PC-3 (cell line): ENCODE measurements around the gene BIRC6. TPM values are rescaled to one million over a fixed set of nuclear protein-coding genes. Genes with fewer than 3 reads are reported as not detected.

Source experiments
- ATAC-seq: fragments of 200-7000 bp; cut with Tn5 transposase; 2 replicates; pipeline ENCODE4 v1.9.1; 2020; ENCODE audit warnings: mild to moderate bottlenecking, moderate library complexity
- BruUV-seq: library from RNA; stranded (reverse); fragments of 400-500 nt; replicated peaks from 2 replicates; lab custom pipeline; 2021; lab: Mats Ljungman, UMichigan
- CTCF ChIA-PET: fragments of 300-600 bp; sonication (Branson Sonifier 250); formaldehyde crosslinking; loops from one replicate; lab custom pipeline; 2022; ENCODE audit warnings: antibody characterized with exemption; lab: Charles Lee
- POLR2A ChIA-PET: fragments of 300-600 bp; sonication (Branson Sonifier 250); formaldehyde crosslinking; loops from one replicate; lab custom pipeline; 2022; ENCODE audit warnings: antibody characterized with exemption; ENCODE audit not compliant: unreplicated experiment; lab: Charles Lee
- DNase-seq: peaks from one replicate; pipeline ENCODE4 v3.0.0-alpha.2; 2015
- H2AFZ ChIP-seq: fragments of 300-600 bp; sonication (generic); 2 replicates; pipeline ENCODE4 v1.6.0; 2016; ENCODE audit warnings: antibody characterized with exemption, low read length
- H3F3A ChIP-seq: fragments of 300-600 bp; sonication (generic); one replicate; pipeline ENCODE4 v1.6.0; 2017; ENCODE audit warnings: antibody characterized with exemption, low read length, control low read depth, mild to moderate bottlenecking; ENCODE audit not compliant: unreplicated experiment
- H3K27ac ChIP-seq: fragments of 300-600 bp; sonication (generic); 2 replicates; pipeline ENCODE4 v1.5.1; 2016; ENCODE audit warnings: mild to moderate bottlenecking, low read length
- H3K27me3 ChIP-seq: fragments of 300-600 bp; sonication (generic); 2 replicates; pipeline ENCODE4 v1.6.1; 2016; ENCODE audit warnings: low read length, mixed read lengths
- H3K36me3 ChIP-seq: fragments of 300-600 bp; sonication (generic); 2 replicates; pipeline ENCODE4 v1.6.1; 2016; ENCODE audit warnings: low read depth, mixed run types, low read length, mixed read lengths
- H3K4me1 ChIP-seq: fragments of 300-600 bp; sonication (generic); 2 replicates; pipeline ENCODE4 v1.5.1; 2016; ENCODE audit warnings: low read length; ENCODE audit not compliant: insufficient read depth
- H3K4me2 ChIP-seq: fragments of 300-600 bp; sonication (generic); 2 replicates; pipeline ENCODE4 v1.6.0; 2016; ENCODE audit warnings: low read length
- H3K4me3 ChIP-seq: fragments of 300-600 bp; sonication (generic); 2 replicates; pipeline ENCODE4 v1.5.1; 2016; ENCODE audit warnings: mild to moderate bottlenecking, low read length, mixed read lengths
- H3K79me2 ChIP-seq: fragments of 300-600 bp; sonication (generic); 2 replicates; pipeline ENCODE4 v1.6.1; 2017; ENCODE audit warnings: low read length, mixed read lengths
- H3K9ac ChIP-seq: fragments of 300-600 bp; sonication (generic); 2 replicates; pipeline ENCODE4 v1.6.0; 2016; ENCODE audit warnings: mild to moderate bottlenecking, low read length
- H3K9me2 ChIP-seq: fragments of 300-600 bp; sonication (generic); replicated peaks from 2 replicates; pipeline ENCODE4 v1.6.1; 2016; ENCODE audit warnings: mixed run types, low read length, mixed read lengths
- H3K9me3 ChIP-seq: fragments of 300-600 bp; sonication (generic); 2 replicates; pipeline ENCODE4 v1.6.1; 2016; ENCODE audit warnings: low read length, mixed read lengths
- H4K20me1 ChIP-seq: fragments of 300-600 bp; sonication (generic); 2 replicates; pipeline ENCODE4 v1.6.1; 2016; ENCODE audit warnings: low read length, mixed read lengths
- EZH2 ChIP-seq: fragments of 300-600 bp; sonication (generic); IDR thresholded peaks from one replicate; pipeline ENCODE4 v1.6.1; 2017; ENCODE audit warnings: antibody characterized with exemption, mild to moderate bottlenecking, low read length; ENCODE audit not compliant: unreplicated experiment
- EZH2phosphoT487 ChIP-seq: fragments of 300-600 bp; sonication (generic); IDR thresholded peaks from 2 replicates; pipeline ENCODE4 v1.6.1; 2018; ENCODE audit warnings: mild to moderate bottlenecking, antibody characterized with exemption, low read length, borderline replicate concordance
- intact Hi-C: fragments of 100-400 bp; cut with micrococcal nuclease; formaldehyde crosslinking; loops from 2 replicates; pipeline ENCODE4 v1.9.0; 2023
- total RNA-seq: library from RNA; depleted of rRNA; stranded (reverse); fragments of >200 nt; gene quantifications from 2 replicates; pipeline ENCODE4 v1.2.3, GENCODE V29; 2014
- TF ChIP-seq, protein P1 (sequence below): fragments of 300-600 bp; sonication (generic); conservative IDR thresholded peaks from 2 replicates; pipeline ENCODE4 v1.5.1; 2017; ENCODE audit warnings: antibody characterized with exemption, low read depth, mild to moderate bottlenecking, low read length

Gene BIRC6
- total RNA-seq, 1 experiment from 2014 or later = 74.7 TPM

DNA sequence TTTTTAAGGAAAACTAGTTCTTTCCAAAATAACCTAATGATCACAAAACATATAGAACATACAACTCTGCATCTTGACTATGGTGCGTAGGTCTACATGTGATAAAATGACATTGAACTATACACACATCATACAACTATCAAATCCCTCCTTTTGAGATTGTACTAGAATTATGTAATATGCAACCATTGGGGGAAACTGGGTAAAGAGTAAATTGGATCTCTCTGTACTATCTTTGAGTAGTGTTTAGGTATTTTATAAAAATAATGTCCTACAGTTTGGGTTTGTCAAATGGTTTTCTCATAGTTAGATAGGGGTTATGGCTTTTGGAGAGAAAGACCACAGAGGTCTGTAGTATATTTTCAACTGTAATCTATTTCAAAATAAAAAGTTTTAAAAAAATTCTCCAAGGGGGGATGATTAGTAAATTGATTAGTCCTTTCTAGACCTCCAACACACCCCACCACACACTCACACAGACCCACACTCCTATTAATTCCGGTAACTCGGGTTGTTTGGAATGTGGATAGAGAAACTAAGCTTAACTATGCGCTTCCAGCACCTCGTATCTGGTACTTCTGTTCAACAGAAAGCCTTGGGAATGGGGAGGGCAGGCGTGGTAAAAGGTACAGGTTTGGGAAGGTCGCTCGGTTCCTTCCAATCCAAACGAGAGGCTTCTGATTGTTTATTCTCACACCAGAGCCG, 695 bp upstream of the BIRC6 start:
- DNase-seq (peak; percentile 43), ATAC-seq (no peak)
- Histone ChIP-seq H3K27ac (peak overlapping the region; percentile 45), H3K36me3 (no peaks in the 10 kb centered on the region), H3K4me3 (peak overlapping the region; percentile 96), H2AFZ (peak overlapping the region; percentile 91), H3K4me2 (peak overlapping the region; percentile 86), H3K4me1 (peaks cover 21% of the 10 kb centered on the region), H4K20me1 (peaks cover 23% of the 10 kb centered on the region), H3K27me3 (no peaks in the 10 kb centered on the region), H3K9me2 (no peaks in the 10 kb centered on the region), H3F3A (no peaks in the 10 kb centered on the region), H3K9ac (peak overlapping the region; percentile 90), H3K9me3 (no peaks in the 10 kb centered on the region), H3K79me2 (peaks cover 40% of the 10 kb centered on the region)
- ChIA-PET POLR2A (interaction anchor here (0.9 kb wide), 1 partner anchor 66 kb away, joined by 4 read pairs; no protein-coding TSS in a partner anchor), CTCF (interaction anchor here (0.6 kb wide), 1 partner anchor 77 kb away, joined by 5 read pairs; no protein-coding TSS in a partner anchor)
- TF ChIP-seq EZH2 (no peak), EZH2phosphoT487 (no peak)
- TF ChIP-seq, protein P1, sequence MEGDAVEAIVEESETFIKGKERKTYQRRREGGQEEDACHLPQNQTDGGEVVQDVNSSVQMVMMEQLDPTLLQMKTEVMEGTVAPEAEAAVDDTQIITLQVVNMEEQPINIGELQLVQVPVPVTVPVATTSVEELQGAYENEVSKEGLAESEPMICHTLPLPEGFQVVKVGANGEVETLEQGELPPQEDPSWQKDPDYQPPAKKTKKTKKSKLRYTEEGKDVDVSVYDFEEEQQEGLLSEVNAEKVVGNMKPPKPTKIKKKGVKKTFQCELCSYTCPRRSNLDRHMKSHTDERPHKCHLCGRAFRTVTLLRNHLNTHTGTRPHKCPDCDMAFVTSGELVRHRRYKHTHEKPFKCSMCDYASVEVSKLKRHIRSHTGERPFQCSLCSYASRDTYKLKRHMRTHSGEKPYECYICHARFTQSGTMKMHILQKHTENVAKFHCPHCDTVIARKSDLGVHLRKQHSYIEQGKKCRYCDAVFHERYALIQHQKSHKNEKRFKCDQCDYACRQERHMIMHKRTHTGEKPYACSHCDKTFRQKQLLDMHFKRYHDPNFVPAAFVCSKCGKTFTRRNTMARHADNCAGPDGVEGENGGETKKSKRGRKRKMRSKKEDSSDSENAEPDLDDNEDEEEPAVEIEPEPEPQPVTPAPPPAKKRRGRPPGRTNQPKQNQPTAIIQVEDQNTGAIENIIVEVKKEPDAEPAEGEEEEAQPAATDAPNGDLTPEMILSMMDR = no peak
- BruUV-seq = TSS peak; percentile 88
- intact Hi-C loops = loop anchor here (1.0 to 5.0 kb wide), 3 partner anchors 17 to 189 kb away; partner anchors contain the start of gene SLC30A6

DNA sequence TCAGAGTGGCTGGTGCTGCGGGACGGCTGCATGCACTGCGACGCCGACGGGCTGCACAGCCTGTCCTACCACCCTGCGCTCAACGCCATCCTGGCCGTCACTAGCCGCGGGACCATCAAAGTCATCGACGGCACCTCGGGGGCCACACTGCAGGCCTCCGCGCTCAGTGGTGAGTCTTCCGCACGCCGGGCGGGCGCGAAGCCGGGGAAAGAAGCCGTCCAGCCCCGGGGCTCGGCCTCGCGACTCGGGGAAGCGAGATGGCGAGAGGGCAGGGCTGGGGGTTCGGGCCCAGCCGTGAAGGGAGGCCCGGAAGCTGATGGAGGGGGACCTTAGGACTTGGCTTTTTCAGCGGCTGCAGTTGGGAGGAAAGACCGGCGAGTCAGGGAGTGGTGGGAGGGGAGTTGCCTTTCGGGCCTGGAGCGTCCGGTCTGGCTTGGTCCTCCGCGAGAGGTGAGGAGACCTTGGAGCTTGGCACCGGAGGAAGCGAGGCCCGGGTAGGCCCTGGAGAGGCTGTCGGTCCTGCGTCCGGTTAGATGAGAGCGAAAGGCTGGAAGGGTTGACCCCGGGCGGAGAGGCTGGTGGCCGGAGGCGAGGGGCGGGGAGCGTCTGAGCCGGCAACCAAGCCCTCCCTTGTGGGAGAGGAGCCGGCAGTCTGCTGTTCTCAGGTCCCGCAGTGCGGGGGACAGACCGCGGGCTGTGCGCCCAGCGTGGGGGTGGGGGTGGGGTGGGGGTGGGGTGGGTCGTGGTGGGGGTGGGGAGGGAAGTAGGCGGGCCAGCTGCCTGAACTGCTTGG, 691 bp downstream of the BIRC6 start:
- peak overlapping the region; percentile 90 for H3K9ac ChIP-seq
- no peaks in the 10 kb centered on the region for H3K36me3 ChIP-seq
- peaks cover 21% of the 10 kb centered on the region for H3K4me1 ChIP-seq
- H3K9me3 ChIP-seq = no peaks in the 10 kb centered on the region
- H3K4me2 ChIP-seq = peak overlapping the region; percentile 86
- H4K20me1 ChIP-seq = peaks cover 33% of the 10 kb centered on the region
- peak overlapping the region; percentile 91 for H2AFZ ChIP-seq
- no peaks in the 10 kb centered on the region for H3F3A ChIP-seq
- H3K4me3 ChIP-seq = peak overlapping the region; percentile 96
- H3K79me2 ChIP-seq = peaks cover 54% of the 10 kb centered on the region
- H3K27me3 ChIP-seq = no peaks in the 10 kb centered on the region
- no peaks in the 10 kb centered on the region for H3K9me2 ChIP-seq
- intact Hi-C loops = loop anchor here (5.0 kb wide), 2 partner anchors 70 to 190 kb away; partner anchors contain the start of gene SLC30A6
- peak overlapping the region; percentile 57 for H3K27ac ChIP-seq
- ChIA-PET POLR2A (no interaction called here), CTCF (no interaction called here)
- peak; percentile 6 for ATAC-seq
- no TSS peak for BruUV-seq
- TF ChIP-seq EZH2phosphoT487 (no peak), EZH2 (no peak)
- TF ChIP-seq, protein P1 = no peak
- DNase-seq = peak; percentile 11
